Osteoblast (primary cell): ENCODE results near the gene PRDM12. TPM values are rescaled to one million over a fixed set of nuclear protein-coding genes. Genes with fewer than 3 reads are reported as not detected.

Experiments used
- DNase-seq: peaks from one replicate; pipeline ENCODE4 v3.0.0; 2011; ENCODE audit warnings: low spot score, mixed read lengths; ENCODE audit not compliant: insufficient read length; ENCODE audit errors: missing footprints
- H2AFZ ChIP-seq: 2 replicates; pipeline ENCODE4 v1.6.0; 2011; ENCODE audit warnings: mild to moderate bottlenecking, low read length
- H3K27ac ChIP-seq: 2 replicates; pipeline ENCODE4 v1.5.1; 2011; ENCODE audit warnings: mild to moderate bottlenecking, low read depth, low read length, moderate library complexity
- H3K27me3 ChIP-seq: 2 replicates; pipeline ENCODE4 v1.6.0; 2012; ENCODE audit warnings: mild to moderate bottlenecking, control low read depth, inconsistent platforms, low read length, moderate library complexity; ENCODE audit not compliant: insufficient read depth
- H3K36me3 ChIP-seq: 2 replicates; pipeline ENCODE4 v1.5.1; 2011; ENCODE audit warnings: mild to moderate bottlenecking, low read length, control low read depth, moderate library complexity; ENCODE audit not compliant: insufficient read depth
- H3K4me1 ChIP-seq: 2 replicates; pipeline ENCODE4 v1.5.1; 2011; ENCODE audit warnings: mild to moderate bottlenecking, low read length, control low read depth, moderate library complexity; ENCODE audit not compliant: insufficient read depth
- H3K4me2 ChIP-seq: 2 replicates; pipeline ENCODE4 v1.6.0; 2011; ENCODE audit warnings: mild to moderate bottlenecking, low read length; ENCODE audit not compliant: insufficient read depth
- H3K4me3 ChIP-seq: fragments of 200-600 bp; sonication (generic); 3 replicates; pipeline ENCODE4 v1.5.1; 2012; ENCODE audit warnings: mild to moderate bottlenecking, low read length, inconsistent platforms; ENCODE audit not compliant: insufficient read depth
- H3K79me2 ChIP-seq: 2 replicates; pipeline ENCODE4 v1.6.0; 2012; ENCODE audit warnings: mild to moderate bottlenecking, low read length, control low read depth, inconsistent platforms; ENCODE audit not compliant: insufficient read depth
- H3K9me3 ChIP-seq: 2 replicates; pipeline ENCODE4 v1.5.1; 2011; ENCODE audit warnings: low read depth, low read length, control low read depth
- H4K20me1 ChIP-seq: 2 replicates; pipeline ENCODE4 v1.6.0; 2012; ENCODE audit warnings: mild to moderate bottlenecking, low read length, control low read depth; ENCODE audit not compliant: insufficient read depth
- CTCF ChIP-seq: IDR thresholded peaks from 2 replicates; pipeline ENCODE4 v1.5.1; 2011; ENCODE audit warnings: mild to moderate bottlenecking, low read depth, low read length, moderate library complexity; ENCODE audit errors: extremely low read depth
- total RNA-seq: library from RNA; depleted of rRNA; stranded (reverse); fragments of >200 nt; gene quantifications from 2 replicates; pipeline ENCODE4 v1.2.3, GENCODE V29; 2012

Gene PRDM12
- total RNA-seq, 1 donor: not detected

DNA sequence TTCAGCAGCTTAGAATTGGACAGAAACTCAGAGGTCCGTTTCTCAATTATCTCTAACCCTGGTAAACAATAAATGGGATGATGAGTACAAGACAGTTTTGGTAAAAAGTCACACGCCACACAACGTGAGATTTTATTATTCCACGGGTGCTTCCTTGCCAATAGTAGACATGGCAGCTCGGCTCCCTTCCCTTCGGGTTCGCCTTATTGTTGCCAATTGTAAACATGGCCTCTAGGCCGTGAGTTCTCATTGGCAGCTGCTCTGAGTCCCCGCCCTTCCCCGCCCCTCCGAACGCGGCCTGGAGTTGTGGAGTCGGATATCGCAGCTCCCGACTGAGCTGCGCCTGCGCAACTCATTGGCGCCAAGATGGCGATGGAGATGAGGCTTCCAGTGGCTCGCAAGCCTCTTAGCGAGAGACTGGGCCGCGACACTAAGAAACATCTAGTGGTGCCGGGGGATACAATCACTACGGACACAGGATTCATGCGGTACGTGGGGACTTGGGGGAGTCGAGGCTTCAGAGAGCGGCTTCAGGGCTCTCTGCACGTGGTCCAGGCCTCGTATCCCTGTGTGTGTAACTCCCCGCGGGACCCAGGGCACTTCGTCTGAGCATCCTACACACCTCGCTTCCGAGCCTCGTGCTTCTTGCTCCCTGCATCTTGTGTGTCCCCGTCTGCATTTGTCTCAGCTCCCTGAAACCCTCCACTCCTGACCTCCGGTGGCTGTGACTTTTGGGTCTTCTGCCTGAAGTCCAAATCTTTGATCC lies 29.2 kb downstream of the PRDM12 start, which contains the start of gene EXOSC2:
TSS of gene EXOSC2 (plus strand) at position 355 of the 766 bp plus-strand sequence. CDS start at position 367, 12 bp downstream.
- TF ChIP-seq CTCF: no peak
- DNase-seq: peak; percentile 96
- Histone ChIP-seq H3K27ac (peak within 1 kb of the TSS; percentile 80), H3K36me3 (peaks cover 23% of the 10 kb centered on the region), H3K4me3 (peak within 1 kb of the TSS; percentile 85), H3K9me3 (no peaks in the 10 kb centered on the region), H3K4me2 (peak within 1 kb of the TSS; percentile 93), H3K79me2 (peaks cover 37% of the 10 kb centered on the region), H3K27me3 (no peaks in the 10 kb centered on the region), H4K20me1 (no peaks in the 10 kb centered on the region), H2AFZ (peak within 1 kb of the TSS; percentile 98), H3K4me1 (peaks cover 29% of the 10 kb centered on the region)

- Histone ChIP-seq H3K27ac (peak overlapping the region; percentile 80), H3K27me3 (no peaks in the 10 kb centered on the region), H3K79me2 (peaks cover 37% of the 10 kb centered on the region), H3K4me1 (peaks cover 33% of the 10 kb centered on the region), H3K4me3 (peak overlapping the region; percentile 85), H3K9me3 (no peaks in the 10 kb centered on the region), H3K4me2 (peak overlapping the region; percentile 93), H4K20me1 (no peaks in the 10 kb centered on the region), H3K36me3 (peaks cover 25% of the 10 kb centered on the region), H2AFZ (peak overlapping the region; percentile 97)
- TF ChIP-seq CTCF: no peak
- peak; percentile 53 for DNase-seq
These were observed 29.8 kb downstream of the PRDM12 start for GRCh38 chr9:130694205-130694604.

DNA sequence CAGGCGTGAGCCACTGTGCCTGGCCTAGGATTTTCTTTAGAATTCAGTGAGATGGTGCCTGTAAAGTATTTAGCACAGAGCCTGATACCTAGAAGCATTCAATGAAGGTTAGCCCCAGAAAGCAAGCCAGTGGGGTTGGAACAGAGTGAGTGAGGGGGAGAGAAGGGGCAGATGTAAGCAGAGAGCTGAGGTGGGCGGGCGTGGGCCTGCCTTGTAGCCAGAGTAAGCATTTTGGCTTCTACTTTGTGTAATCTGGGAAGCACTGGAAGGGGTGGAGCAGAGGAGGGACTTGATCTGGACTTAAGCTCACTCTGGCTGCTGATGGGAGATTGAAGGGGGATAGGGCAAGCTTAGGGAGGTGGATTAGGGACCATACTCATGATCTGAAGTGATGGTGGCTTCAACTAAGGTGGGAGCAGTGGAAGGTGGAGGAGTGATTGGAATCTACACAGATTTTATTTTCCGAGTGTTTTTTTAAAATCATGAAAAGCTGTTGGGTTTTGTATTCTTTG lies 31.8 kb downstream of the PRDM12 start:
- Histone ChIP-seq H3K27ac (no peak overlapping the region), H3K4me1 (peaks cover 23% of the 10 kb centered on the region), H3K4me3 (no peak overlapping the region), H3K4me2 (no peak overlapping the region), H3K36me3 (peaks cover 38% of the 10 kb centered on the region), H2AFZ (no peak overlapping the region), H4K20me1 (peaks cover under 1% of the 10 kb centered on the region), H3K9me3 (no peaks in the 10 kb centered on the region), H3K27me3 (no peaks in the 10 kb centered on the region), H3K79me2 (peaks cover 37% of the 10 kb centered on the region)
- no peak for DNase-seq
- no peak for TF ChIP-seq CTCF

DNA sequence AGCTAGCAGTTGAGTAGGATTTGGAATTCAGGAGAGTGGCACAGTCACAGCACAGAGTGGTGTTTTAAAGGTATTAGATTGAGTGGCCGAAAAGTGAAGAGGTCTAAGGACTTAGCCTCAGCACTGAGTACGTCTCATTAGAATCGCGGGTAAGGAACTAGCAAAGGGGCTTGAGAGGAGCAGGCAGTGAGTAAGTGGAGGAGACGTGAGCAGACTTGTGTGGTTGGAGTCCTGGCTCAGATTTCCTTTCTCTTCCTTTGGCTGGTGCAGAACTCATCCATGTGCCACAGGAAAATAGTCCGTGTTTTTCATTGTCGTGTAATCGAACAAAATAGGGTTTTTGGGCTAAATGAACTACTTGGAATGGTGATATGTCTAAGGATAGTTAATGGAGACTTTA lies 32.6 kb downstream of the PRDM12 start:
- Histone ChIP-seq H3K4me3 (no peak overlapping the region), H3K4me2 (no peak overlapping the region), H2AFZ (no peak overlapping the region), H3K27ac (no peak overlapping the region), H3K9me3 (no peaks in the 10 kb centered on the region), H4K20me1 (peaks cover 7% of the 10 kb centered on the region), H3K36me3 (peaks cover 46% of the 10 kb centered on the region), H3K79me2 (peaks cover 42% of the 10 kb centered on the region), H3K27me3 (no peaks in the 10 kb centered on the region), H3K4me1 (peaks cover 28% of the 10 kb centered on the region)
- no peak for TF ChIP-seq CTCF
- no peak for DNase-seq
